ENCODE measurements around the gene NSUN4. TPM values are rescaled to one million over a fixed set of nuclear protein-coding genes. Genes with fewer than 3 reads are reported as not detected.

Gene NSUN4
- polyA plus RNA-seq, 1 experiment, result 24.0 TPM

DNA sequence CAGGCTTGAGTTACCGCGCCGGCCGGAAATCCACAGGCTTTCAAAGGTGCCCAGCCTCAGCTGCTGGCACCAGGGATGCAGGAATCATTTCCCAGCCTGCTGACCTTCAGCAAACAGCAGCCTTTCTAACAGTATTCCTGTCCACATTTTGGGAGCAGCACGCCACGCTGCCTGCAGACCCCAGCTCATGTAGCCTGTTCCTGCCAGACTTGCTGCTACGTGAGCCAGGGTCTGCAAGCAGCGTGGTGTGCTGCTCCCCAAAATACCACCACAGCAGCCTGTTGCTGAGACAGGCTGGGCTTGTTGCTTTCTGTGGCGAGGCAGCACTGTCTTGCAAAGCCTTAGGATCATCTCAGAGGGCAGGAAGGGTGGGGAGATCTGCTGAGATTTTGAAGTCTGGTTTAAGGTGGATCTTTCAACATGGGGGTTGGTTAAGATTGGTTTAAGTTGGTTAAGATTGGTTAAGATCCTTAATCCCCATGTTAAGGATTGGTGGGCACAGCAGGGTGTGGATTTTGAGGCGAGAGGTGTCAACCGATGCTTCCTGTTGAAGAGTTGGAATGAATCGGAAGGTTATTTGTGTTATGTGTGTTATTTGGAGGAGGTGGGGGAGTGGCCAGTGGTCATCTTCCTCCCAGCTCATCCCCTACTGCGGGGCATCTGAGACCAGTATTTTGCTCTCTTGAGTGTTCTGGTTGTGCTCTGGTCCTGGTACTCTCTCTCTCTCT, 66.4 kb downstream of the NSUN4 start:
- no peak for DNase-seq (ENCODE audit: low read depth)
- Histone ChIP-seq H3K4me3 (ENCODE audit: low read depth, low read length) (no peak overlapping the region), H3K36me3 (ENCODE audit: control insufficient read depth, insufficient read depth, low read length) (no peaks in the 10 kb centered on the region), H3K27me3 (ENCODE audit: control insufficient read depth, insufficient read depth, low read length) (no peaks in the 10 kb centered on the region)
- TF ChIP-seq, protein P1, sequence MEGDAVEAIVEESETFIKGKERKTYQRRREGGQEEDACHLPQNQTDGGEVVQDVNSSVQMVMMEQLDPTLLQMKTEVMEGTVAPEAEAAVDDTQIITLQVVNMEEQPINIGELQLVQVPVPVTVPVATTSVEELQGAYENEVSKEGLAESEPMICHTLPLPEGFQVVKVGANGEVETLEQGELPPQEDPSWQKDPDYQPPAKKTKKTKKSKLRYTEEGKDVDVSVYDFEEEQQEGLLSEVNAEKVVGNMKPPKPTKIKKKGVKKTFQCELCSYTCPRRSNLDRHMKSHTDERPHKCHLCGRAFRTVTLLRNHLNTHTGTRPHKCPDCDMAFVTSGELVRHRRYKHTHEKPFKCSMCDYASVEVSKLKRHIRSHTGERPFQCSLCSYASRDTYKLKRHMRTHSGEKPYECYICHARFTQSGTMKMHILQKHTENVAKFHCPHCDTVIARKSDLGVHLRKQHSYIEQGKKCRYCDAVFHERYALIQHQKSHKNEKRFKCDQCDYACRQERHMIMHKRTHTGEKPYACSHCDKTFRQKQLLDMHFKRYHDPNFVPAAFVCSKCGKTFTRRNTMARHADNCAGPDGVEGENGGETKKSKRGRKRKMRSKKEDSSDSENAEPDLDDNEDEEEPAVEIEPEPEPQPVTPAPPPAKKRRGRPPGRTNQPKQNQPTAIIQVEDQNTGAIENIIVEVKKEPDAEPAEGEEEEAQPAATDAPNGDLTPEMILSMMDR (IDR thresholded peaks at IDR 0.05; ENCODE audit: insufficient read depth, low read depth, low read length), result no peak
- POLR2A ChIA-PET, result interaction anchor here (0.6 kb wide), 1 partner anchor 133 kb away, joined by 5 read pairs; no protein-coding TSS in a partner anchor
- CTCF ChIA-PET, result interaction anchor here (0.6 to 2.4 kb wide), 13 partner anchors 10 to 318 kb away, joined by 3 to 7 read pairs (median 4); no protein-coding TSS in a partner anchor

DNA sequence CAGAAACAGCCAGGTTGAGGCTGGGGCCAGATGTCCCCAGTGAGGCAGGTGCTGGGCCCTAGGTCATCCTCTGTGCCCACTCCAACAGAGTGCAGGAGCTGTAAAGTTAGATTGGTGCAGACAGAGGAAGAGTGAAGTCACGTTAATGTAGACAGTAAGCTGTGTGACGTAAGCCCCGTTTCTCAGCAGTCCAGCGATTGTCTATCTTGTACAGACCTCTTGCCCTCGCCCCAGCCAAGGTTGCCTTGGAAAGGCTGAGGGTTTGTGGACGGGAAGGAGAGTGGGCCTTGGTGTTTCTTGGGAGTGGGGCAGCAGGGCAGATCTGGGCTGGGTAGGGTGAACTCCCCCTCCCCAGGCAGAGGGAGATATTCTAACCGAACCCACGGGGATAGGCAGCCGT, 67.0 kb downstream of the NSUN4 start:
- ChIA-PET POLR2A (no interaction called here), CTCF (interaction anchor here (0.9 to 2.4 kb wide), 8 partner anchors 9 to 318 kb away, joined by 3 to 7 read pairs (median 6); no protein-coding TSS in a partner anchor)
- Histone ChIP-seq H3K36me3 (ENCODE audit: control insufficient read depth, insufficient read depth, low read length) (no peaks in the 10 kb centered on the region), H3K4me3 (ENCODE audit: low read depth, low read length) (no peak overlapping the region), H3K27me3 (ENCODE audit: control insufficient read depth, insufficient read depth, low read length) (no peaks in the 10 kb centered on the region)
- DNase-seq (ENCODE audit: low read depth), result no peak
- TF ChIP-seq, protein P1 (IDR thresholded peaks at IDR 0.05; ENCODE audit: insufficient read depth, low read depth, low read length), result no peak

DNA sequence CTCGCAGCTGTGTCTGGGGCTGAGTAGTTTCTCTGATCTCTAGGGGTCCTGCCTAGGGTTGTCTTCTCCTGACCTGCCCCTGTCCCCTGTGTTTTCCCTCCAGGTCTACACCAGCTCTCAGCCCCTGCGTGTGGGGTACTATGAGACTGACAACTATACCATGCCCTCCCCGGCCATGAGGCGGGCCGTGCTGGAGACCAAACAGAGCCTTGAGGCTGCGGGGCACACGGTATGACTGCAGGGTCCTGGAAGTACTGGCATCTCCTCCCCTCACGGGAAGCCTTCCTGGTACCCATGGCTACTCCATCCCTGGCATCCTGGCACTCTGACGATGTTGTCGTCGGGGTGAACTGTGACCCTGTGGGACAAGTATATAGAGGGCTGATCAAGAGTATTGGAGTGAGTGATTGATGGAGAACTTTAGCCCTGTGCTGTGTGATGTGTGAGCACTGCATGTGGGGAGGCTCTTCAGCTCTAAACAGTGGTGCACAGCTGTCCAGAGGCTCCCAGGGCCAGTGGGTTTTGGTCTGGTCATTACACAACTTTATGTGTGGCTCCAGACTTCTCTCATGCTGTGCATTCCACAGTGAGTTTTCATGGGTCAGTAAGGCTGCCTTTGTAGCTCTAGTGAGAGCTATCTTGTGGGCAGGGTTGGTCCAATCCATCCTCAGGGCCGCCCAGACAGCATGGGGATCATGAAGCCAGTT, 67.9 kb downstream of the NSUN4 start:
- no peaks in the 10 kb centered on the region for H3K27me3 ChIP-seq (ENCODE audit: control insufficient read depth, insufficient read depth, low read length)
- TF ChIP-seq, protein P1 (IDR thresholded peaks at IDR 0.05; ENCODE audit: insufficient read depth, low read depth, low read length), result no peak
- POLR2A ChIA-PET, result no interaction called here
- H3K36me3 ChIP-seq (ENCODE audit: control insufficient read depth, insufficient read depth, low read length), result no peaks in the 10 kb centered on the region
- CTCF ChIA-PET, result interaction anchor here (0.8 to 2.4 kb wide), 8 partner anchors 13 to 316 kb away, joined by 3 to 7 read pairs (median 3); a partner anchor contains a TSS
- no peak overlapping the region for H3K4me3 ChIP-seq (ENCODE audit: low read depth, low read length)
- no peak for DNase-seq (ENCODE audit: low read depth)

DNA sequence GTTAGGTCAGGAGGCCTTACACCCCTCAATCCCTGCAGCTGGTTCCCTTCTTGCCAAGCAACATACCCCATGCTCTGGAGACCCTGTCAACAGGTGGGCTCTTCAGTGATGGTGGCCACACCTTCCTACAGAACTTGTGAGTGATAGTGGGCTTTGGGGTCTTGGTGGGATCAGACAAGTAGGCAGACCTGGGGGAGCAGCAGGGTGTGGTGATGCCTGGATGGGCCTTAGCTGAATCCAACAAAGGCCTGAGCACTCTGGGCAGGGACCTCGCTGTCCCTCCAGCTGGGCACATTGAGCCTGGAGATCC, 68.4 kb downstream of the NSUN4 start:
- no peaks in the 10 kb centered on the region for H3K36me3 ChIP-seq (ENCODE audit: control insufficient read depth, insufficient read depth, low read length)
- no peaks in the 10 kb centered on the region for H3K27me3 ChIP-seq (ENCODE audit: control insufficient read depth, insufficient read depth, low read length)
- ChIA-PET POLR2A (interaction anchor here (0.5 kb wide), 1 partner anchor 31 kb away, joined by 7 read pairs; no protein-coding TSS in a partner anchor), CTCF (interaction anchor here (0.8 to 2.4 kb wide), 9 partner anchors 10 to 316 kb away, joined by 3 to 7 read pairs (median 3); a partner anchor contains a TSS)
- TF ChIP-seq, protein P1 (IDR thresholded peaks at IDR 0.05; ENCODE audit: insufficient read depth, low read depth, low read length), result no peak
- no peak for DNase-seq (ENCODE audit: low read depth)
- H3K4me3 ChIP-seq (ENCODE audit: low read depth, low read length), result no peak overlapping the region
